GM18517 (cell line): ENCODE data around the gene LRRC41.
"Not testable (repeated sequence)": the region's sequence is repeated elsewhere in the genome, so short reads cannot be mapped to it uniquely, and the experiment has no call there.

Experiments
- ATAC-seq: cut with Tn5 transposase; IDR thresholded peaks from one replicate; pipeline ENCODE4 v1.9.1; 2021; ENCODE audit warnings: mild to moderate bottlenecking, moderate library complexity; ENCODE audit not compliant: unreplicated experiment

LRRC41 gene

GRCh38 chr1:46246136-46246535, 57.3 kb downstream of the LRRC41 start:
- not testable (repeated sequence) for ATAC-seq

DNA sequence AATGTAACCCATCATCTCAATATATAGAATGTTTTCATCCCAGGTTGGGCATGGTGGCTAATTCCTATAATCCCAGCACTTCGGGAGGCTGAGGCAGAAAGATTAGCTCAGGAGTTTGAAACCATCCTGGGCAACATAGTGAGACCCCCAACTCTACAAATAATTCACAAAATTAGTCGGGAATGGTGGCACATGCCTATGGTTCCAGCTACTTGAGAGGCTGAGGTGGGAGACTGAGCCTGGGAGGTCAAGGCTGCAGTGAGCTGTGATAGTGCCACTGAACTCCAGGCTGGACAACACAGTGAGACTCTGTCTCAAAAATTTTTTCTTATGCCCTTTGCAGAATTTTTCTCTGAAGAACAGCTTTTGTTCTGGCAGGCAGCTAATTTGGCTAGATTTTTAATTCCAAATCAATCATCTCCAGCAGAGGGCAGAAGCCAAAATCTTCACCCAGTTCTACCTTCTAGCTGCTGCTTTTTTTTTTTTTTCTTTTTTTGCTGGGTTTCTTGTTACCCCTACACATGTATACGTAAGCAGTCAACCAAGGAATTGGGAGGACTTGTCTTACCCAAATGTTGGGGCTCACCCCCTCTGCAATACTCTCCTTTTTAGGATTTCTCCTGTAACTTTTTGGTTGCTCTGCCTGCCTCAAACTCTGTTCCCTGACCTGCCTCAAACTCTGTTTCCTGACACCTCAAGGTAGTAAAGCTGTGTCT, 58.6 kb downstream of the LRRC41 start:
- no peak for ATAC-seq

GRCh38 chr1:46243831-46244230, 59.6 kb downstream of the LRRC41 start:
- ATAC-seq, result not testable (repeated sequence)

- no peak for ATAC-seq
These were observed 60.5 kb downstream of the LRRC41 start for GRCh38 chr1:46242918-46243317.

GRCh38 chr1:46241733-46242132, 61.7 kb downstream of the LRRC41 start:
- not testable (repeated sequence) for ATAC-seq

DNA sequence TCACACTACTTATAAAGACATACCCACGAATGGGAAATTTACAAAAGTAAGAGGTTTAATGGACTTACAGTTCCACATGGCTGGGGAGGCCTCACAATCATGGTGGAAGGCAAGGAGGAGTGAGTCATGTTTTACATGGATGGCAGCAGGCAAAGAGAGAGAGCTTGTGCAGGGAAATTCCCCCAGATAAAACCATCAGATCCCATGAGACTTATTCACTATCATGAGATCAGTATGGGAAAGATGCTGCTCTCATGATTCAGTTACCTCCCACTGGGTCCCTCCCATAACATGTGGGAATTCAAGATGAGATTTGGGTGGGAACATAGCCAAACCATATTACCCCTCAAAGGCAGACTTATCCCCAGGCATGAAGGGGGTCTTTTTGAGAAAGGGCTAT, 64.6 kb downstream of the LRRC41 start:
- not testable (repeated sequence) for ATAC-seq

- ATAC-seq, result no peak
These were observed 66.5 kb downstream of the LRRC41 start for GRCh38 chr1:46236882-46237281.

DNA sequence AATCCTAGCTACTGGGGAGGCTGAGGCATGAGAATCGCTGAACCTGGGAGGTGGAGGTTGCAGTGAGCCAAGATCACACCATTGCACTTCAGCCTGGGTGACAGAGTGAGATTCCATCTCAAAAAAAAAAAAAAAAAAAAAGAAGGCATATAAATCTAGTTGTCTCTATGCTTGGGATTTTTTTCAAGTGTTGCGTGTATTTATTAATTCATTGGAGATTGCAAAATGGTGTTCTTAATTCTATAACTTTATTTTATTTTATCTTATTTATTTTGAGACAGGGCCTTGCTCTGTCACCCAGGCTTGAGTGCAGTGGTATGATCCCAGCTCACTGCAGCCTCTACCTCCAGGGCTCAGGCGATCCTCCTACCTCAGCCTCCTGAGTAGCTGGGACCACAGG, 72.2 kb downstream of the LRRC41 start:
- not testable (repeated sequence) for ATAC-seq
